ENCODE data around the gene BAZ1B.

DNA sequence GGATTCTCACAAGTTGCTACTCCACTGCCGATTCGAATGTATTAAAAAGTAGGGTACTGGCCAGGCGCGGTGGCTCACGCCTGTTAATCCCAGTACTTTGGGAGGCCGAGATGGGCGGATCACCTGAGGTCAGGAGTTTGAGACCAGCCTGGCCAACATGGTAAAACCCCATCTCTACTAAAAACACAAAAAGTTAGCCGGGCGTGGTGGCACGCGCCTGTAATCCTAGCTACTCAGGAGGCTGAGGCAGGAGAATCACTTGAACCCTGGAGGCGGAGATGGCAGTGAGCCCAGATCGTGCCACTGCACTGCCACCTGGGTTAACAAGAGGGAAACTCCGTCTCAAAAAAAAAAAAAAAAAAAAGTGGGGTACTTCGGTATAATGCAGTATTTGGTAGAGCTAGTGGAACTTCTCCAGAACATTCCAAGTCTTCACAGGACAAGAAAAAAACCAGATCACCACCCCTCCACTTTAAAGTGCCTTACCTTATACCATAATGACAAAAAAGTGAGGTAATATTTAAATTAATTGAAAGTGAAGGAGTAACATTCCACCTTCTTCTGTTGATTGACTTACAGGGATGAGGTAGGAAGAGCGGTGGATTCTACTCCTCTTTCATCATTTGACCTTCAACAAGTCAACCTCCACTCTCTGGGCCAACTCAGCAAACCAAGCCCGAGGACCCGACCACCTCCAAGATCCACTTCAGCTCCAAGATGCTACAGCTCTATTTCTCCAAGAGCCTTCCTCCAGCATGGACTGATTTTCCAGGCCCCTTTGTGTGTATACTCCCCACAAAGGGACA, 2.0 kb downstream of the BAZ1B start:
- TF ChIP-seq, protein P1, sequence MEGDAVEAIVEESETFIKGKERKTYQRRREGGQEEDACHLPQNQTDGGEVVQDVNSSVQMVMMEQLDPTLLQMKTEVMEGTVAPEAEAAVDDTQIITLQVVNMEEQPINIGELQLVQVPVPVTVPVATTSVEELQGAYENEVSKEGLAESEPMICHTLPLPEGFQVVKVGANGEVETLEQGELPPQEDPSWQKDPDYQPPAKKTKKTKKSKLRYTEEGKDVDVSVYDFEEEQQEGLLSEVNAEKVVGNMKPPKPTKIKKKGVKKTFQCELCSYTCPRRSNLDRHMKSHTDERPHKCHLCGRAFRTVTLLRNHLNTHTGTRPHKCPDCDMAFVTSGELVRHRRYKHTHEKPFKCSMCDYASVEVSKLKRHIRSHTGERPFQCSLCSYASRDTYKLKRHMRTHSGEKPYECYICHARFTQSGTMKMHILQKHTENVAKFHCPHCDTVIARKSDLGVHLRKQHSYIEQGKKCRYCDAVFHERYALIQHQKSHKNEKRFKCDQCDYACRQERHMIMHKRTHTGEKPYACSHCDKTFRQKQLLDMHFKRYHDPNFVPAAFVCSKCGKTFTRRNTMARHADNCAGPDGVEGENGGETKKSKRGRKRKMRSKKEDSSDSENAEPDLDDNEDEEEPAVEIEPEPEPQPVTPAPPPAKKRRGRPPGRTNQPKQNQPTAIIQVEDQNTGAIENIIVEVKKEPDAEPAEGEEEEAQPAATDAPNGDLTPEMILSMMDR (IDR thresholded peaks at IDR 0.05): no peak
- TF ChIP-seq ZFX (IDR thresholded peaks at IDR 0.05; ENCODE audit: borderline replicate concordance): no peak
